ENCODE data around the gene GINS2.

DNA sequence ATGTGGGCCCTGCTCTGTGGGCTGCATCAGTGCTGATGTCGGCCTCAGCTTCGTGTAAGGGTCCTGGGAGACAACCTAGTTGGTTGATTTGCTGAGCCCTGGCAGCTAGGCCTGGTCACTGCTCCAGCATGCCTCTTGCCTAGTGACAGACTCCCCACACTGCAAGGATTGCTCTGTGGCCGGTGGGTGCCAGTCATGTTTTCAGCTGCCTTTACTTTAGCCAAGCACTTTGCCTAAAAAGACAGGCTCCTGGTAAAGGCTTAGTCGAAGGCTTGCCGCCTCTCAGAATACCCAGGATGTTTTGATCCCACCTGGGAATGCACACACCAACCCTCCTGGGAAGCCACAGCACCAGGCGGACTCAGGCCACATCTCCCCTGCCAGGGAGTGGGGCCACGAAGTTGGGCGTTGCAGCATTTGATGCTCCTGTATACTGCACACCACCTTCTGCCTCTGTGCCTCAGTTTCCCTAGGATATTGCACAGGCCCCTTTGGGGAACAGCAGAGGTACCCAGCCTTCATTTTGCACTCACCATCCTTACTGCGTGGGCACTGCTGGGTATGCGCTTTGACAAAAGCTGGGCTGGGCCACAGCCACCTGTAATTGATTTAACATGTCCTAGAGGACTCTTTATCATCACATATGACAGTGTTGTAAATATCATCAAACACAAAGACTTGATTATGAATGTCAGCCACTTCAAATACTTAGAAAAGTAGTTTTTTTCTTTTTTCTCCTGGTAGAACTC is 19.9 kb downstream of the GINS2 start:
- TF ChIP-seq, protein P1, sequence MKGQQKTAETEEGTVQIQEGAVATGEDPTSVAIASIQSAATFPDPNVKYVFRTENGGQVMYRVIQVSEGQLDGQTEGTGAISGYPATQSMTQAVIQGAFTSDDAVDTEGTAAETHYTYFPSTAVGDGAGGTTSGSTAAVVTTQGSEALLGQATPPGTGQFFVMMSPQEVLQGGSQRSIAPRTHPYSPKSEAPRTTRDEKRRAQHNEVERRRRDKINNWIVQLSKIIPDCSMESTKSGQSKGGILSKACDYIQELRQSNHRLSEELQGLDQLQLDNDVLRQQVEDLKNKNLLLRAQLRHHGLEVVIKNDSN (IDR thresholded peaks at IDR 0.05; ENCODE audit: borderline replicate concordance, low read depth), result no peak
- TF ChIP-seq, protein P2, sequence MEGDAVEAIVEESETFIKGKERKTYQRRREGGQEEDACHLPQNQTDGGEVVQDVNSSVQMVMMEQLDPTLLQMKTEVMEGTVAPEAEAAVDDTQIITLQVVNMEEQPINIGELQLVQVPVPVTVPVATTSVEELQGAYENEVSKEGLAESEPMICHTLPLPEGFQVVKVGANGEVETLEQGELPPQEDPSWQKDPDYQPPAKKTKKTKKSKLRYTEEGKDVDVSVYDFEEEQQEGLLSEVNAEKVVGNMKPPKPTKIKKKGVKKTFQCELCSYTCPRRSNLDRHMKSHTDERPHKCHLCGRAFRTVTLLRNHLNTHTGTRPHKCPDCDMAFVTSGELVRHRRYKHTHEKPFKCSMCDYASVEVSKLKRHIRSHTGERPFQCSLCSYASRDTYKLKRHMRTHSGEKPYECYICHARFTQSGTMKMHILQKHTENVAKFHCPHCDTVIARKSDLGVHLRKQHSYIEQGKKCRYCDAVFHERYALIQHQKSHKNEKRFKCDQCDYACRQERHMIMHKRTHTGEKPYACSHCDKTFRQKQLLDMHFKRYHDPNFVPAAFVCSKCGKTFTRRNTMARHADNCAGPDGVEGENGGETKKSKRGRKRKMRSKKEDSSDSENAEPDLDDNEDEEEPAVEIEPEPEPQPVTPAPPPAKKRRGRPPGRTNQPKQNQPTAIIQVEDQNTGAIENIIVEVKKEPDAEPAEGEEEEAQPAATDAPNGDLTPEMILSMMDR (IDR thresholded peaks at IDR 0.05), result no peak
- no peak for TF ChIP-seq NRF1 (IDR thresholded peaks at IDR 0.05; ENCODE audit: low read depth, low read length)
- TF ChIP-seq, protein P3, sequence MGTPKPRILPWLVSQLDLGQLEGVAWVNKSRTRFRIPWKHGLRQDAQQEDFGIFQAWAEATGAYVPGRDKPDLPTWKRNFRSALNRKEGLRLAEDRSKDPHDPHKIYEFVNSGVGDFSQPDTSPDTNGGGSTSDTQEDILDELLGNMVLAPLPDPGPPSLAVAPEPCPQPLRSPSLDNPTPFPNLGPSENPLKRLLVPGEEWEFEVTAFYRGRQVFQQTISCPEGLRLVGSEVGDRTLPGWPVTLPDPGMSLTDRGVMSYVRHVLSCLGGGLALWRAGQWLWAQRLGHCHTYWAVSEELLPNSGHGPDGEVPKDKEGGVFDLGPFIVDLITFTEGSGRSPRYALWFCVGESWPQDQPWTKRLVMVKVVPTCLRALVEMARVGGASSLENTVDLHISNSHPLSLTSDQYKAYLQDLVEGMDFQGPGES (IDR thresholded peaks at IDR 0.05; ENCODE audit: low read depth, low read length), result no peak
- no peak for TF ChIP-seq SIN3A (IDR thresholded peaks at IDR 0.05; ENCODE audit: borderline replicate concordance, low read depth, low read length)
- no peak for TF ChIP-seq GATA2 (CRISPR knock-in tag; IDR thresholded peaks at IDR 0.05)
- TF ChIP-seq, protein P4, sequence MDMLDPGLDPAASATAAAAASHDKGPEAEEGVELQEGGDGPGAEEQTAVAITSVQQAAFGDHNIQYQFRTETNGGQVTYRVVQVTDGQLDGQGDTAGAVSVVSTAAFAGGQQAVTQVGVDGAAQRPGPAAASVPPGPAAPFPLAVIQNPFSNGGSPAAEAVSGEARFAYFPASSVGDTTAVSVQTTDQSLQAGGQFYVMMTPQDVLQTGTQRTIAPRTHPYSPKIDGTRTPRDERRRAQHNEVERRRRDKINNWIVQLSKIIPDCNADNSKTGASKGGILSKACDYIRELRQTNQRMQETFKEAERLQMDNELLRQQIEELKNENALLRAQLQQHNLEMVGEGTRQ (IDR thresholded peaks at IDR 0.05; ENCODE audit: borderline replicate concordance, low read depth, low read length), result no peak
- TF ChIP-seq, protein P5, sequence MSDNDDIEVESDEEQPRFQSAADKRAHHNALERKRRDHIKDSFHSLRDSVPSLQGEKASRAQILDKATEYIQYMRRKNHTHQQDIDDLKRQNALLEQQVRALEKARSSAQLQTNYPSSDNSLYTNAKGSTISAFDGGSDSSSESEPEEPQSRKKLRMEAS (IDR thresholded peaks at IDR 0.05; ENCODE audit: low read depth), result no peak
- TF ChIP-seq TAF1 (IDR thresholded peaks at IDR 0.05; ENCODE audit: borderline replicate concordance, low read depth, low read length), result no peak
- TF ChIP-seq RCOR1 (IDR thresholded peaks at IDR 0.05; ENCODE audit: low read length), result no peak
